H1 (cell line): ENCODE results near the gene POLR3E. TPM values are rescaled to one million over a fixed set of nuclear protein-coding genes. Genes with fewer than 3 reads are reported as not detected.

Experiments
- CTCF ChIA-PET: fragments of 300-600 bp; sonication (Branson Sonifier 250); formaldehyde crosslinking; loops from one replicate; lab custom pipeline; 2021; ENCODE audit not compliant: partially characterized antibody; lab: Charles Lee
- POLR2A ChIA-PET: fragments of 300-600 bp; sonication (Branson Sonifier 250); formaldehyde crosslinking; loops from one replicate; lab custom pipeline; 2021; ENCODE audit warnings: inconsistent platforms; ENCODE audit not compliant: partially characterized antibody; lab: Charles Lee
- DNase-seq, 2 experiments: peaks; one replicate each; pipeline versions ENCODE4 v3.0.0 to v3.0.0-alpha.2; 2010 to 2022; ENCODE audit warnings: low spot score in 2 of 2, low read depth in 1 of 2, mixed read lengths in 1 of 2
- FAIRE-seq: peaks from 2 replicates; lab custom pipeline; 2011; peaks lifted over from hg19 to GRCh38; lab: Jason Lieb, UNC
- H2AFZ ChIP-seq: 2 replicates; pipeline ENCODE4 v1.8.1; 2012; ENCODE audit warnings: low read length, inconsistent platforms
- H2AK5ac ChIP-seq: 2 replicates; pipeline ENCODE4 v1.6.1; 2013; ENCODE audit warnings: low read depth, low read length
- H2BK120ac ChIP-seq: replicated peaks from 2 replicates; pipeline ENCODE3; 2013; ENCODE audit warnings: low read depth, low read length, inconsistent platforms
- H2BK12ac ChIP-seq: 2 replicates; pipeline ENCODE4 v1.6.1; 2013; ENCODE audit warnings: low read depth, low read length
- H2BK15ac ChIP-seq: 2 replicates; pipeline ENCODE4 v1.6.1; 2013; ENCODE audit warnings: low read length
- H2BK20ac ChIP-seq: 2 replicates; pipeline ENCODE4 v1.6.1; 2013; ENCODE audit warnings: low read length
- H2BK5ac ChIP-seq: 2 replicates; pipeline ENCODE4 v1.6.1; 2013; ENCODE audit warnings: low read depth, low read length
- H3K14ac ChIP-seq: 2 replicates; pipeline ENCODE4 v1.6.1; 2013; ENCODE audit warnings: inconsistent platforms; ENCODE audit not compliant: insufficient read length
- H3K18ac ChIP-seq: 2 replicates; pipeline ENCODE4 v1.6.1; 2013; ENCODE audit warnings: low read length; ENCODE audit errors: extremely low read depth
- H3K23ac ChIP-seq: 2 replicates; pipeline ENCODE4 v1.6.1; 2013; ENCODE audit warnings: inconsistent platforms; ENCODE audit not compliant: insufficient read length
- H3K23me2 ChIP-seq: 2 replicates; pipeline ENCODE4 v1.6.1; 2013; ENCODE audit warnings: low read depth, low read length
- H3K27ac ChIP-seq: 2 replicates; pipeline ENCODE4 v1.6.1; 2011; ENCODE audit warnings: low read depth, low read length, inconsistent platforms
- H3K27me3 ChIP-seq, 4 experiments: replicated peaks in 1 of 4; 1 replicate in 1 of 4; 2 replicates in 3 of 4; pipeline versions ENCODE4 v1.6.1 to v1.8.1; 2011 to 2013; ENCODE audit warnings: low read length in 3 of 4, mild to moderate bottlenecking in 3 of 4, inconsistent platforms in 2 of 4, mixed read lengths in 2 of 4, moderate library complexity in 1 of 4; ENCODE audit not compliant: control insufficient read depth in 3 of 4, insufficient read depth in 3 of 4; ENCODE audit errors: extremely low read depth in 1 of 4
- H3K36me3 ChIP-seq, 4 experiments: 2 replicates each; pipeline versions ENCODE4 v1.6.1 to v1.8.1; 2011 to 2013; ENCODE audit warnings: mild to moderate bottlenecking in 4 of 4, low read length in 3 of 4, moderate library complexity in 2 of 4, control low read depth in 1 of 4, inconsistent platforms in 1 of 4; ENCODE audit not compliant: insufficient read depth in 4 of 4, control insufficient read depth in 2 of 4
- H3K4ac ChIP-seq: replicated peaks from 2 replicates; pipeline ENCODE3; 2013; ENCODE audit warnings: low read length, low read depth, mixed read lengths, inconsistent platforms; ENCODE audit not compliant: insufficient read length
- H3K4me1 ChIP-seq, 4 experiments: replicated peaks in 1 of 4; 1 replicate in 1 of 4; 2 replicates in 3 of 4; pipeline versions ENCODE4 v1.6.1 to v1.8.1; 2011 to 2013; ENCODE audit warnings: low read length in 3 of 4, inconsistent platforms in 2 of 4, mixed read lengths in 1 of 4; ENCODE audit not compliant: insufficient read depth in 4 of 4, control insufficient read depth in 3 of 4
- H3K4me2 ChIP-seq, 2 experiments: 2 replicates each; pipeline versions ENCODE4 v1.6.1 to v1.8.1; 2011 to 2013; ENCODE audit warnings: low read depth in 2 of 2, low read length in 2 of 2, control low read depth in 1 of 2, inconsistent platforms in 1 of 2, mild to moderate bottlenecking in 1 of 2; ENCODE audit not compliant: insufficient read depth in 1 of 2
- H3K4me3 ChIP-seq, 4 experiments: fragments of 200-600, 300-600 bp in 1 of 4; sonication (generic), shearing (Covaris generic), sonication (Bioruptor Twin) in 1 of 4; 2 replicates each; pipeline versions ENCODE4 v1.5.1 to v1.8.1; 2011 to 2016; ENCODE audit warnings: low read length in 4 of 4, low read depth in 3 of 4, control low read depth in 2 of 4, inconsistent platforms in 2 of 4, mild to moderate bottlenecking in 2 of 4, mixed read lengths in 1 of 4, moderate library complexity in 1 of 4; ENCODE audit not compliant: insufficient read depth in 2 of 4; ENCODE audit errors: extremely low read depth in 1 of 4
- H3K56ac ChIP-seq: replicated peaks from 2 replicates; pipeline ENCODE3; 2013; ENCODE audit warnings: low read depth, mild to moderate bottlenecking, mixed read lengths, low read length, inconsistent platforms; ENCODE audit not compliant: insufficient read length
- H3K79me1 ChIP-seq: 2 replicates; pipeline ENCODE4 v1.6.1; 2013; ENCODE audit warnings: low read depth, low read length, control low read depth
- H3K79me2 ChIP-seq, 2 experiments: 2 replicates each; pipeline versions ENCODE4 v1.6.1 to v1.8.1; 2012 to 2013; ENCODE audit warnings: low read length in 2 of 2, mild to moderate bottlenecking in 2 of 2, inconsistent platforms in 1 of 2; ENCODE audit not compliant: insufficient read depth in 2 of 2, control insufficient read depth in 1 of 2
- H3K9ac ChIP-seq, 4 experiments: replicated peaks in 1 of 4; 1 replicate in 1 of 4; 2 replicates in 3 of 4; pipeline versions ENCODE4 v1.6.1 to v1.8.1; 2011 to 2013; ENCODE audit warnings: low read depth in 3 of 4, low read length in 3 of 4, control low read depth in 2 of 4, mild to moderate bottlenecking in 2 of 4, moderate library complexity in 2 of 4, inconsistent platforms in 1 of 4; ENCODE audit errors: extremely low read depth in 1 of 4
- H3K9me3 ChIP-seq, 2 experiments: 2 replicates each; pipeline versions ENCODE4 v1.6.1 to v1.8.1; 2012 to 2013; ENCODE audit warnings: mild to moderate bottlenecking in 2 of 2, moderate library complexity in 2 of 2, control low read depth in 1 of 2, inconsistent platforms in 1 of 2, low read depth in 1 of 2, low read length in 1 of 2, mixed read lengths in 1 of 2; ENCODE audit not compliant: insufficient read depth in 2 of 2
- H4K20me1 ChIP-seq, 2 experiments: replicated peaks in 1 of 2; 2 replicates each; pipeline versions ENCODE3 to v1.8.1; 2011 to 2013; ENCODE audit warnings: inconsistent platforms in 2 of 2, low read length in 2 of 2, mild to moderate bottlenecking in 1 of 2; ENCODE audit not compliant: insufficient read depth in 2 of 2, control insufficient read depth in 1 of 2
- H4K5ac ChIP-seq: 2 replicates; pipeline ENCODE4 v1.6.1; 2013; ENCODE audit warnings: low read length, low read depth, mixed read lengths, inconsistent platforms; ENCODE audit not compliant: insufficient read length
- H4K8ac ChIP-seq: 2 replicates; pipeline ENCODE4 v1.8.0; 2013; ENCODE audit warnings: mild to moderate bottlenecking, moderate library complexity, low read length, inconsistent platforms; ENCODE audit not compliant: insufficient read depth; ENCODE audit errors: extremely low read depth
- H4K91ac ChIP-seq: replicated peaks from 2 replicates; pipeline ENCODE3; 2013; ENCODE audit warnings: low read length, mixed read lengths, inconsistent platforms; ENCODE audit not compliant: insufficient read length
- ASH2L ChIP-seq: fragments of 200-600, 300-600 bp; sonication (generic); IDR thresholded peaks from one replicate; pipeline ENCODE4 v1.7.1; 2017; ENCODE audit warnings: low read length
- CHD1 ChIP-seq: IDR thresholded peaks from 2 replicates; pipeline ENCODE4 v1.6.1; 2012; ENCODE audit warnings: low read depth, low read length, improper control_type of control experiment
- KDM1A ChIP-seq: fragments of 200-600, 300-600 bp; sonication (generic); IDR thresholded peaks from 2 replicates; pipeline ENCODE4 v1.7.1; 2016; ENCODE audit warnings: mild to moderate bottlenecking, low read length, borderline replicate concordance
- KDM5A ChIP-seq: fragments of 200-600 bp; IDR thresholded peaks from 2 replicates; pipeline ENCODE4 v1.7.1; 2012; ENCODE audit warnings: mild to moderate bottlenecking, low read length, inconsistent platforms, mixed read lengths
- RBBP5 ChIP-seq: IDR thresholded peaks from 2 replicates; pipeline ENCODE4 v1.7.1; 2012; ENCODE audit warnings: low read depth, mild to moderate bottlenecking, inconsistent platforms, low read length, moderate library complexity, borderline replicate concordance
- SIRT6 ChIP-seq: IDR thresholded peaks from one replicate; pipeline ENCODE4 v1.7.1; 2012; ENCODE audit warnings: low read length, inconsistent platforms
- SP1 ChIP-seq: IDR thresholded peaks from 2 replicates; pipeline ENCODE4 v1.6.1; 2011; ENCODE audit warnings: low read depth, low read length
- SP4 ChIP-seq: IDR thresholded peaks from 2 replicates; pipeline ENCODE4 v1.6.1; 2012; ENCODE audit warnings: low read length, inconsistent platforms
- SRF ChIP-seq: IDR thresholded peaks from 2 replicates; pipeline ENCODE4 v1.6.1; 2011; ENCODE audit warnings: mild to moderate bottlenecking, low read depth, low read length, moderate library complexity
- SUZ12 ChIP-seq: fragments of 200-600 bp; sonication (generic); IDR thresholded peaks from 2 replicates; pipeline ENCODE4 v1.6.1; 2012; ENCODE audit warnings: mild to moderate bottlenecking, inconsistent platforms, low read length, moderate library complexity, mixed read lengths
- TAF7 ChIP-seq: optimal IDR thresholded peaks from 2 replicates; pipeline ENCODE3; 2011; ENCODE audit warnings: low read depth, mild to moderate bottlenecking, inconsistent platforms, low read length, moderate library complexity, borderline replicate concordance
- YY1 ChIP-seq: IDR thresholded peaks from 2 replicates; pipeline ENCODE4 v1.6.1; 2011; ENCODE audit warnings: low read depth, mild to moderate bottlenecking, low read length
- WGBS, 2 experiments: shearing (Covaris generic) in 1 of 2; methylation state at CpG; one replicate each; pipeline versions ENCODE4 v1.1.6 to v1.1.7; 2013 to 2015; ENCODE audit warnings: low lambda C conversion rate in 2 of 2, mixed read lengths in 2 of 2, inconsistent platforms in 1 of 2, low coverage in 1 of 2, missing lambda C conversion rate in 1 of 2; ENCODE audit not compliant: insufficient replicate concordance in 2 of 2, insufficient coverage in 1 of 2, insufficient read length in 1 of 2; ENCODE audit errors: extremely low coverage in 1 of 2, missing lambda C conversion rate in 1 of 2; 5-methylcytosine and 5-hydroxymethylcytosine counted together
- polyA plus RNA-seq, 7 experiments: library from polyadenylated mRNA; depleted of rRNA in 3 of 7; stranded (reverse) in 5 of 7; unstranded in 2 of 7; fragments of >200 nt in 5 of 7; fragments of 200-250 nt in 2 of 7; gene quantifications; 1 replicate in 5 of 7; 2 replicates in 1 of 7; 4 replicates in 1 of 7; pipeline versions ENCODE4 v1.2.1 to v1.2.3, GENCODE V29; 2011 to 2013; ENCODE audit warnings: missing spikeins in 2 of 7, mixed read lengths in 2 of 7
- total RNA-seq: library from RNA; stranded (reverse); fragmentation: NEBNext Ultra II Directional; extraction: Animal tissue kit (Norgen Biotek cat#: 25700); gene quantifications from 2 replicates; pipeline ENCODE4 v1.2.1, GENCODE V29; 2021
- TF ChIP-seq, protein P1 (sequence below): IDR thresholded peaks from 2 replicates; pipeline ENCODE4 v1.6.1; 2011; ENCODE audit warnings: low read depth, mild to moderate bottlenecking, low read length; ENCODE audit not compliant: insufficient read depth

The POLR3E gene
- total and polyA plus RNA-seq, 2 of the 8 experiments (the other 6 are each of a cell fraction or from before 2014, with no cell fraction given), result 96.5 to 125 TPM

DNA sequence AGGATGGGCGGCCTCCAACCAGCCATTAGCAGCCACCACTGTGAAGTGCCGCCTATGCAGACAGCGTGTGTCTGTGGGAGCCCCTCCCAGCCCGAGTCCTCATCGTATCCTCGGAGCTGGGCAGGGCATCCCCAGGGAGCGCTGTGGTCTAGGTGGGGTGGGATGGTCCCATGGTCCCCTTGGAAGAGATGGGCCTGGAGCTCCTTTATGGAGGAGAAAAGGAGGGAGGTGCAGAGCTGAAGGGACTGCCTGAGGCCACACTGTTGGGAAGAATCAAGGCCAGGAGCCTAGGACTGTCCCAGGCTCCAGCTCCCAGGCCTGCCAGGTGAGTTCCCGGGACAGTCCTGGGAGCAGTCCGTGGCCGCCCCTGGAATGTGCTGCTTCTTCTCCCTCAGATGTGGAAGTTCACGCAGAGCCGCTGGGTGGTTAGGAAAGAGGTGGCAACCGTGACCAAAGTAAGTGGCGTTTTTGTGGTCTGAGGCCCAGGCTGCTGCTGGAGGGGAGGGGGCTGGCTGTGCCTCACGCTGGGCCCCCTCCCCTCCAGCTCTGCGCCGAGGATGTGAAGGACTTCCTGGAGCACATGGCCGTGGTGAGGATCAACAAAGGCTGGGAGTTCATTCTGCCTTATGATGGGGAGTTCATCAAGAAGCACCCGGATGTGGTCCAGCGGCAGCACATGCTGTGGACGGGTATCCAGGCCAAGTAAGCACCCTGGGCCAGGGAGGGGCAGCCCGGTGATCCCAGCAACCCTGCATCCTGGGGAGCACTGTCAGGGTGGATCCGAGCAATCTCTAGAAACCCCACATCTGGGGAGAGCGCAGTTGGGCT lies 27.0 kb downstream of the POLR3E start:
- Histone ChIP-seq H3K4ac (no peak overlapping the region), H4K20me1 (peaks cover 7 to 10% of the 10 kb centered on the region in 2 experiments), H3K56ac (no peak overlapping the region), H3K4me3 (no peak overlapping the region), H2BK15ac (no peak overlapping the region), H3K36me3 (peaks cover 7 to 52% (median 42%) of the 10 kb centered on the region in 4 experiments), H4K5ac (no peak overlapping the region), H3K23ac (no peak overlapping the region), H2BK12ac (no peak overlapping the region), H3K9ac (no peak overlapping the region), H3K27me3 (no peaks in the 10 kb centered on the region), H2BK20ac (no peak overlapping the region), H3K4me2 (no peak overlapping the region), H4K91ac (no peak overlapping the region), H3K4me1 (peaks cover 0 to 3% (median under 1%) of the 10 kb centered on the region in 4 experiments; a peak in 2 of 7 replicates), H4K8ac (no peak overlapping the region), H3K27ac (no peak overlapping the region), H3K14ac (no peak overlapping the region), H3K79me2 (peaks cover 0 to 13% of the 10 kb centered on the region in 2 experiments; a peak in 1 of 4 replicates), H3K23me2 (no peaks in the 10 kb centered on the region), H2BK120ac (no peak overlapping the region), H3K9me3 (no peaks in the 10 kb centered on the region), H2AK5ac (no peak overlapping the region), H3K79me1 (peaks cover 7% of the 10 kb centered on the region; the same call in 1 of the 2 replicates), H3K18ac (no peak overlapping the region), H2BK5ac (no peak overlapping the region), H2AFZ (no peak overlapping the region)
- DNase-seq (no peak), FAIRE-seq (no peak)
- ChIA-PET POLR2A (interaction anchor here (1.0 to 1.5 kb wide), 2 partner anchors 13 to 26 kb away, joined by 3 to 4 read pairs; partner anchors contain the start of gene POLR3E), CTCF (interaction anchor here (0.5 to 1.4 kb wide), 6 partner anchors 14 to 128 kb away, joined by 3 read pairs; no protein-coding TSS in a partner anchor)
- 90% methylated on average over 20 of the region's 24 CpGs; no CpG with 5 or more reads in 1 of the 2 experiments for WGBS, 2 experiments
- TF ChIP-seq RBBP5, result no peak
- no peak for TF ChIP-seq SUZ12
- TF ChIP-seq SP4, result no peak
- TF ChIP-seq YY1, result no peak
- TF ChIP-seq SP1, result no peak
- no peak for TF ChIP-seq SIRT6
- TF ChIP-seq, protein P1, sequence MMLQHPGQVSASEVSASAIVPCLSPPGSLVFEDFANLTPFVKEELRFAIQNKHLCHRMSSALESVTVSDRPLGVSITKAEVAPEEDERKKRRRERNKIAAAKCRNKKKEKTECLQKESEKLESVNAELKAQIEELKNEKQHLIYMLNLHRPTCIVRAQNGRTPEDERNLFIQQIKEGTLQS, result no peak
- TF ChIP-seq KDM1A, result no peak
- no peak for TF ChIP-seq KDM5A
- no peak for TF ChIP-seq SRF
- no peak for TF ChIP-seq ASH2L
- TF ChIP-seq TAF7, result no peak
- no peak for TF ChIP-seq CHD1
